COLO829 (cell line): ENCODE measurements around the gene AMDHD2.
"Not testable (repeated sequence)": the region's sequence is repeated elsewhere in the genome, so short reads cannot be mapped to it uniquely, and the experiment has no call there.

Experiments used
- DNase-seq: peaks from one replicate; pipeline ENCODE4 v3.0.0; 2012; ENCODE audit warnings: low spot score

The AMDHD2 gene

GRCh38 chr16:2520097-2520783 is at the start of gene AMDHD2:
Gene AMDHD2 (plus strand): TSS chr16:2520371. CDS start chr16:2520459, 88 bp downstream.
- DNase-seq, result peak; percentile 92

- no peak for DNase-seq
Observed at GRCh38 chr16:2470603-2471015, 49.6 kb upstream of the AMDHD2 start.

GRCh38 chr16:2471016-2471652 is 49.0 kb upstream of the AMDHD2 start, which contains the start of gene NTN3:
Gene NTN3 (plus strand): TSS chr16:2471297. CDS start chr16:2471702, 405 bp downstream.
- no peak for DNase-seq

- DNase-seq, result no peak
Observed at GRCh38 chr16:2471653-2472487, 48.3 kb upstream of the AMDHD2 start.

GRCh38 chr16:2472488-2472864 is 47.7 kb upstream of the AMDHD2 start:
- DNase-seq, result no peak

- no peak for DNase-seq
Observed at GRCh38 chr16:2472885-2473445, 47.2 kb upstream of the AMDHD2 start.

- DNase-seq, result no peak
Observed at GRCh38 chr16:2473446-2473926, 46.7 kb upstream of the AMDHD2 start.

GRCh38 chr16:2473999-2474876 is 45.9 kb upstream of the AMDHD2 start:
- no peak for DNase-seq

- DNase-seq, result peak; percentile 98
Observed at GRCh38 chr16:2474877-2475412, 45.2 kb upstream of the AMDHD2 start, which contains the start of gene TBC1D24. Gene TBC1D24 (plus strand): TSS chr16:2475127. CDS start chr16:2496149, 21,022 bp downstream.

- no peak for DNase-seq
Observed at GRCh38 chr16:2475413-2476344, 44.5 kb upstream of the AMDHD2 start.

GRCh38 chr16:2476345-2476720 is 43.8 kb upstream of the AMDHD2 start:
- DNase-seq, result no peak

GRCh38 chr16:2476741-2477140 is 43.4 kb upstream of the AMDHD2 start:
- no peak for DNase-seq

GRCh38 chr16:2477327-2477726 is 42.8 kb upstream of the AMDHD2 start:
- DNase-seq, result no peak

GRCh38 chr16:2478279-2478678 is 41.9 kb upstream of the AMDHD2 start:
- DNase-seq, result no peak

GRCh38 chr16:2479996-2480395 is 40.2 kb upstream of the AMDHD2 start:
- DNase-seq, result not testable (repeated sequence)

GRCh38 chr16:2480948-2481347 is 39.2 kb upstream of the AMDHD2 start:
- DNase-seq, result no peak

GRCh38 chr16:2481676-2482075 is 38.5 kb upstream of the AMDHD2 start:
- DNase-seq, result no peak

GRCh38 chr16:2482249-2482648 is 37.9 kb upstream of the AMDHD2 start:
- DNase-seq, result no peak

- DNase-seq, result peak; percentile 66
Observed at GRCh38 chr16:2482708-2483534, 37.2 kb upstream of the AMDHD2 start.
